Measurements from ENCODE around the gene ZSCAN20.
A peak's percentile ranks its signal among the peaks of the same experiment; 100 is the strongest.

The ZSCAN20 gene

DNA sequence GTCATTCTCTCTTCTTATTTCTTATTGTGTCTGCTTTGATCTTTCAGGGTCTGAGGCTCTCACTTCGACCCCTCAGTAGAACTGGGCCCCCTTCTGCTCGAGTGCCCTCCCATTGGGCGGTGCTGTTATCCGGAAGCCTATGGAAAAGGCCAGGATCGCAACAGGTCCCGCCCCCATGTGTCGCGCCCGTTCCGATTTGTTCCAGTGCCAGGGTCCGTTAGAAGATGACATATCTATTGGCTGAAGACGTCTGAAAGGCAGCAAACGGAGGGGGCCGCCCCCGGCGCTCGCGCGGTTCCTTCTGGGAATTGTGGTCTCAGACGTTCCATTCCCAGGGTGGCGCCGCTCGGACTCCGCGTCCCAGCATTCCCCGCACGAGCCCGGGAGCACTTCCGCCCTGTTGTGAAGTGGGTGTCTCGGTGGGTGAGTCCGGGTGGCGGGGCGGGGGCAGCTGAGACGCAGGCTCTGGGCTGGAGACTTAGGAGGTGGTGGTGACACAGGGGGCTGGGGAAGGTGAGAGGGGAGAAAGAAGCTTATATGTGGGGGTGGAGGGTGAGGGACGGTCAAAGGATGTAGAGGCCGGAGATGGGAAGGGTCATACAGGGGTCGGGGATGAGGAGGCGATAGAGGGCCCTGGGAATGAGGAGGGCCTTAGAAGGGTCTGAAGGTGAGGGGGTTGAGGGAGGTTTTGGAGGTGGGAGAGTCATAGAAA is at the start of gene ZSCAN20:
Gene ZSCAN20, plus strand, starts transcription at position 377 of the 712 bp plus-strand sequence. CDS start 6,644 bp downstream, outside the sequence.
- TF ChIP-seq, protein P1, sequence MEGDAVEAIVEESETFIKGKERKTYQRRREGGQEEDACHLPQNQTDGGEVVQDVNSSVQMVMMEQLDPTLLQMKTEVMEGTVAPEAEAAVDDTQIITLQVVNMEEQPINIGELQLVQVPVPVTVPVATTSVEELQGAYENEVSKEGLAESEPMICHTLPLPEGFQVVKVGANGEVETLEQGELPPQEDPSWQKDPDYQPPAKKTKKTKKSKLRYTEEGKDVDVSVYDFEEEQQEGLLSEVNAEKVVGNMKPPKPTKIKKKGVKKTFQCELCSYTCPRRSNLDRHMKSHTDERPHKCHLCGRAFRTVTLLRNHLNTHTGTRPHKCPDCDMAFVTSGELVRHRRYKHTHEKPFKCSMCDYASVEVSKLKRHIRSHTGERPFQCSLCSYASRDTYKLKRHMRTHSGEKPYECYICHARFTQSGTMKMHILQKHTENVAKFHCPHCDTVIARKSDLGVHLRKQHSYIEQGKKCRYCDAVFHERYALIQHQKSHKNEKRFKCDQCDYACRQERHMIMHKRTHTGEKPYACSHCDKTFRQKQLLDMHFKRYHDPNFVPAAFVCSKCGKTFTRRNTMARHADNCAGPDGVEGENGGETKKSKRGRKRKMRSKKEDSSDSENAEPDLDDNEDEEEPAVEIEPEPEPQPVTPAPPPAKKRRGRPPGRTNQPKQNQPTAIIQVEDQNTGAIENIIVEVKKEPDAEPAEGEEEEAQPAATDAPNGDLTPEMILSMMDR (IDR thresholded peaks at IDR 0.05; ENCODE audit: low read depth, low read length) = no peak
- peak; percentile 94 for DNase-seq (ENCODE audit: extremely low read depth, low read depth)

DNA sequence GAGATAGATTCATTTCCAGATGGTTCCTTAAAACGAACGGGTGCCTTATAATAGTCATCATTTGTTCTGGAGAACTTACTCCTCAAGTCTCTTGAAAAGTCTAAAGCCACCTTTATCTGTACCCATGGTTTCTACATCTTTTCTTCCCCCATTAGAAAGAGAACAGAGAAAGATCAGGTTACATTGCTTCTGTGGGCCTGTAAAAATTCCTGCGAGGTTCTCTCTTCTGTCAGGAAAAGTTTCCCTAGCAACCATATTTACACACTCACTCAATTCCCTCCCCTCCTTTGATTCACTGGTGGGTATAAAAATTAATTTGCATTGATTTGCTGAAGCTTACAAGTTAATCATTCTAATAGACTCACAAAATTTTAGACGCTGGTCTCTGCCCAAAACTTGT is 48.2 kb upstream of the ZSCAN20 start:
- no peak for DNase-seq (ENCODE audit: extremely low read depth, low read depth)
- TF ChIP-seq, protein P1 (IDR thresholded peaks at IDR 0.05; ENCODE audit: low read depth, low read length) = no peak

DNA sequence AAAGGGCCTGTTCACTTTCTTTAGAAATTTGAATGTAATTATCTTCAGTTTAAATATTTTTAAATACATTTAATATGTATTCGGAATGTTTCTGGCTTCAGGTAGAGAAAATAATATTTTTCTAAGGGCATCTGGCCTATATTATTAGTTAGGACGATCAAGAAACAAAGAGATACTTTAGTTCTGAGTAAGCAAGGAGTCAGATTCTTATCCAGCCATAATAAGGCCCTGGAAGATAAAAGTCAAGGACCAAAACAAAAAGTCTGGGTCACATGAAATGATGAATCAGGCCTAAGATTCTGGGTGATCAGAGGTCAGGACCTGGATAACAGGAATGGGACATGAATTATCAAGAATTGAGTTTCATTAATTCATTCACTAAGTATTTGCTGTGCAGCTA is 47.8 kb upstream of the ZSCAN20 start:
- no peak for DNase-seq (ENCODE audit: extremely low read depth, low read depth)
- TF ChIP-seq, protein P1 (IDR thresholded peaks at IDR 0.05; ENCODE audit: low read depth, low read length) = no peak

DNA sequence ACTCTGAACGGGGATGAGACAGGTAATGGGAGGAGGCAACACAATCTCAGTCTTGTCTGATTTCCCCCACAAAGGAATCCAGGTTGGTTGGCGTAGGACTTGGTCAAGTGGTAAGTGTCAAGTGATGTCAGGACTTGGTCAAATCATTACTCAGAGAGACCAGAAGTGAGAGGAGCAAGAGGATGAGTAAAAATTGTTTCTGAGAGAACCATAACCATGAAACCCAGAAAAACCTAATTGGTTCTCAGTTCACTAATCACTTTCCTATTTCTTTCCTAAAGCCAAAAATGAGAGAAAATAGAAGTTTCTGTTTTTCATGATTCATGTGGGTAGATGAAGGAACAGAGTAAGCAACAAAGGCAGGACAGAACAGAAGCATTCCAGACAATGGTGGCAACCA is 46.5 kb upstream of the ZSCAN20 start:
- TF ChIP-seq, protein P1 (IDR thresholded peaks at IDR 0.05; ENCODE audit: low read depth, low read length) = no peak
- no peak for DNase-seq (ENCODE audit: extremely low read depth, low read depth)

DNA sequence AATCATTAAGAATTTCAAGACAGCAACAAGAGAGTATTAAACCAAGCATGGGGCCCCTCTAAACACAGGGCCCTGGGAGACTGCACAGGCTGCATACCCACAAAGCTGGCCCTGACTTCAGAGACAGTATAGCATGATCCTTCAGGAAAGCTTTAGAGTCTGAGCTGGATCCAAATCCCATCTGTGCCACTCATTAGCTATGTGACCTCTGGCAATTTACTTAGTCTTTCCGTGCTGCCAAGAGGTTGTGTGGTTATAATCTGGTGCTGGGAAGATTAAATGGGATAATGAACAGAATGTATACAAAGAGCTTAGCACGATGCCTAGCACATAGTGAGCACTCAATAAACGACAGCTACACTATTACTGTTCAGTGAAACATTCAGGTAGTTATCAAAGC is 45.5 kb upstream of the ZSCAN20 start:
- DNase-seq (ENCODE audit: extremely low read depth, low read depth) = no peak
- TF ChIP-seq, protein P1 (IDR thresholded peaks at IDR 0.05; ENCODE audit: low read depth, low read length) = no peak

DNA sequence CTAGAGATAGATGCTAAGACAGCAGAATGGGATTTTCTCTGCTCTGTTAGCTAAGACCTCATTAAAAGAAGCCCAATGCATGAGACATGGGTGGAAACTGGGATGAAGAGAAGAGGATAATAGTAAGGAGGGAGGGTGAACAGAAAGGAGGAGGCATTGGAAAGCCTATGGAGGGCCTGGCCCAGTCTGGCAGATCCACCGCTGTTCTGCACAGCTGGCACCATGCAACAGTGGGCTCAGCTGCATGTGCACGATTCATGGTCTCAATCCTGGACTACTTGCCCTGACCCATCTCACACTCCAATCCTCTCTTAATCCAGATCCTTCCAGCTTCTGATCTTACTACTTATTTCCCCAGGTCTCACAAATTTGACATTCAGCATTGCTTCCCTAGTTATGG is 43.8 kb upstream of the ZSCAN20 start:
- DNase-seq (ENCODE audit: extremely low read depth, low read depth) = no peak
- TF ChIP-seq, protein P1 (IDR thresholded peaks at IDR 0.05; ENCODE audit: low read depth, low read length) = no peak

DNA sequence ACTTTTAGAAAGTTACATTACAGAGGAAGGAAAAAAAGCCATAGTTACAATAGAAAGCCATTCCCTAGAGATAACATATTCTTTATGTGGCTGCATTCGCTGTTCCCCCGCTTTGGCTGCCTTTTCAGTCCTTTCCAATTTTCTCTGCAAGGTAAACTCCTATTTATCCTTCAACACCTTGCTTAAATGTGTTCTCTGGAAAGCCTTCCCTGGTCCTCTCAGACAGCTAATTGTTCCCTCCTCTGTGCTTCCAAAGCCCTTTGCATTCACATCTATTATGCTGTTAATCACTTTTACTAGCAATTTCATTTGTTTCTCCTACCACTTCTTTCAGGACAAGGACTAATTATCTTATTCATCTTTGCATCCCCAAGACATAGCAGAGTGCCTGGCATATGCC is 43.1 kb upstream of the ZSCAN20 start:
- DNase-seq (ENCODE audit: extremely low read depth, low read depth) = no peak
- TF ChIP-seq, protein P1 (IDR thresholded peaks at IDR 0.05; ENCODE audit: low read depth, low read length) = no peak
